HCT116 (cell line): Measurements from ENCODE around the gene PRDM7. TPM values are rescaled to one million over a fixed set of nuclear protein-coding genes. Genes with fewer than 3 reads are reported as not detected.
A peak's percentile ranks its signal among the peaks of the same experiment; 100 is the strongest.

Source experiments
- ATAC-seq: fragments of 200-7000 bp; cut with Tn5 transposase; 2 replicates; pipeline ENCODE4 v1.9.1; 2020; ENCODE audit warnings: mild to moderate bottlenecking, moderate library complexity
- BruUV-seq: library from RNA; stranded (reverse); fragments of 400-500 nt; replicated peaks from 2 replicates; lab custom pipeline; 2021; lab: Mats Ljungman, UMichigan
- CTCF ChIA-PET: fragments of 300-600 bp; sonication (Branson Sonifier 250); formaldehyde crosslinking; loops from one replicate; lab custom pipeline; 2021; ENCODE audit warnings: antibody characterized with exemption; lab: Charles Lee
- POLR2A ChIA-PET: fragments of 300-600, 350-600 bp; sonication (Branson Sonifier 250); formaldehyde crosslinking; loops from one replicate; lab custom pipeline; 2021; ENCODE audit warnings: antibody characterized with exemption; lab: Charles Lee
- RAD21 ChIA-PET, 2 experiments: fragments of 300-600 bp; sonication (Branson Sonifier 250); formaldehyde crosslinking; loops; one replicate each; lab custom pipeline; 2023; ENCODE audit warnings: low total read pairs in 2 of 2; ENCODE audit not compliant: uncharacterized antibody in 2 of 2, unreplicated experiment in 2 of 2, low non-redundant PET in 1 of 2; lab: Charles Lee
- DNase-seq: peaks from one replicate; pipeline ENCODE4 v3.0.0-alpha.2; 2010; ENCODE audit warnings: low read depth, low spot score
- H2AFZ ChIP-seq: fragments of 200-600 bp; shearing (Covaris generic), sonication (generic); 2 replicates; pipeline ENCODE4 v1.6.1; 2017; ENCODE audit warnings: low read depth, mixed run types, mixed read lengths, antibody characterized with exemption, low read length; ENCODE audit not compliant: poor library complexity, severe bottlenecking
- H3K27ac ChIP-seq: 2 replicates; pipeline ENCODE4 v1.5.1; 2012; ENCODE audit warnings: low read depth, low read length
- H3K27me3 ChIP-seq: fragments of 200-600 bp; sonication (generic); 2 replicates; pipeline ENCODE4 v1.6.1; 2016; ENCODE audit warnings: mixed run types, low read length, mixed read lengths; ENCODE audit not compliant: insufficient read depth
- H3K36me3 ChIP-seq, 2 experiments: fragments of 200-500 bp in 1 of 2; fragments of 200-600 bp in 1 of 2; sonication (Bioruptor generic) in 1 of 2; sonication (generic) in 1 of 2; 2 replicates each; pipeline versions ENCODE4 v1.5.1 to v1.6.1; 2014 to 2016; ENCODE audit warnings: low read length in 2 of 2, inconsistent platforms in 1 of 2, mixed read lengths in 1 of 2, mixed run types in 1 of 2; ENCODE audit not compliant: insufficient read depth in 2 of 2, control insufficient read depth in 1 of 2
- H3K4me1 ChIP-seq, 2 experiments: fragments of 200-600 bp in 1 of 2; sonication (generic) in 1 of 2; 2 replicates each; pipeline versions ENCODE4 v1.5.1 to v1.6.1; 2012 to 2017; ENCODE audit warnings: low read length in 2 of 2, inconsistent platforms in 1 of 2, mild to moderate bottlenecking in 1 of 2, mixed read lengths in 1 of 2, mixed run types in 1 of 2, moderate library complexity in 1 of 2; ENCODE audit not compliant: insufficient read depth in 2 of 2, control insufficient read depth in 1 of 2
- H3K4me2 ChIP-seq: fragments of 200-600 bp; sonication (generic); 2 replicates; pipeline ENCODE4 v1.6.1; 2017; ENCODE audit warnings: mixed run types, low read length, mixed read lengths
- H3K4me3 ChIP-seq, 2 experiments: fragments of 200-600 bp in 1 of 2; sonication (generic) in 1 of 2; replicated peaks in 1 of 2; 2 replicates each; pipeline ENCODE4 v1.5.1; 2011 to 2016; ENCODE audit warnings: low read length in 2 of 2, control low read depth in 1 of 2, low read depth in 1 of 2, mild to moderate bottlenecking in 1 of 2, mixed read lengths in 1 of 2, mixed run types in 1 of 2
- H3K79me2 ChIP-seq: fragments of 200-600 bp; sonication (generic); 2 replicates; pipeline ENCODE4 v1.6.1; 2017; ENCODE audit warnings: mild to moderate bottlenecking, mixed run types, low read length, moderate library complexity, mixed read lengths; ENCODE audit not compliant: insufficient read depth
- H3K9ac ChIP-seq: fragments of 200-600 bp; sonication (generic); 2 replicates; pipeline ENCODE4 v1.6.1; 2016; ENCODE audit warnings: low read length, mixed read lengths
- H3K9me2 ChIP-seq: fragments of 200-600 bp; sonication (generic), shearing (Covaris generic); 2 replicates; pipeline ENCODE4 v1.6.1; 2017; ENCODE audit warnings: mixed run types, mild to moderate bottlenecking, moderate library complexity; ENCODE audit not compliant: insufficient read depth
- H3K9me3 ChIP-seq, 2 experiments: fragments of 200-500 bp in 1 of 2; fragments of 200-600 bp in 1 of 2; sonication (Bioruptor generic) in 1 of 2; sonication (generic) in 1 of 2; 2 replicates each; pipeline ENCODE4 v1.6.1; 2014 to 2017; ENCODE audit warnings: low read length in 2 of 2, mixed read lengths in 2 of 2, inconsistent platforms in 1 of 2, low read depth in 1 of 2, mild to moderate bottlenecking in 1 of 2, mixed run types in 1 of 2, moderate library complexity in 1 of 2; ENCODE audit not compliant: control insufficient read depth in 1 of 2, insufficient read depth in 1 of 2
- H4K20me1 ChIP-seq: fragments of 200-600 bp; sonication (generic), shearing (Covaris generic); 2 replicates; pipeline ENCODE4 v1.6.1; 2017; ENCODE audit warnings: mixed run types, mild to moderate bottlenecking, moderate library complexity; ENCODE audit not compliant: insufficient read depth
- ATF3 ChIP-seq: IDR thresholded peaks from 2 replicates; pipeline ENCODE4 v1.6.1; 2012
- CBX3 ChIP-seq: IDR thresholded peaks from 2 replicates; pipeline ENCODE4 v1.6.1; 2012; ENCODE audit warnings: low read depth
- CEBPB ChIP-seq: IDR thresholded peaks from 2 replicates; pipeline ENCODE4 v1.6.1; 2012; ENCODE audit warnings: low read depth
- CTCF ChIP-seq, 3 experiments: fragments of 200-600 bp in 1 of 3; sonication (generic) in 1 of 3; IDR thresholded peaks in 2 of 3; conservative IDR thresholded peaks in 1 of 3; 2 replicates each; pipeline ENCODE4 v1.5.1; 2012 to 2017; ENCODE audit warnings: low read depth in 2 of 3, low read length in 2 of 3, antibody characterized with exemption in 1 of 3, borderline replicate concordance in 1 of 3, control low read depth in 1 of 3, mild to moderate bottlenecking in 1 of 3, mixed read lengths in 1 of 3, mixed run types in 1 of 3, moderate library complexity in 1 of 3; ENCODE audit not compliant: insufficient read depth in 1 of 3
- EGR1 ChIP-seq: IDR thresholded peaks from 2 replicates; pipeline ENCODE4 v1.6.1; 2012; ENCODE audit warnings: low read depth
- ELF1 ChIP-seq: IDR thresholded peaks from 2 replicates; pipeline ENCODE4 v1.6.1; 2012; ENCODE audit warnings: low read depth, borderline replicate concordance
- EZH2 ChIP-seq: fragments of 200-600 bp; sonication (generic); IDR thresholded peaks from 2 replicates; pipeline ENCODE4 v1.6.1; 2017; ENCODE audit warnings: antibody characterized with exemption, mixed run types
- EZH2phosphoT487 ChIP-seq: fragments of 200-600 bp; IDR thresholded peaks from 2 replicates; pipeline ENCODE4 v1.6.1; 2018; ENCODE audit warnings: antibody characterized with exemption, borderline replicate concordance
- FOSL1 ChIP-seq: IDR thresholded peaks from 2 replicates; pipeline ENCODE4 v1.6.1; 2012; ENCODE audit warnings: low read depth
- JUND ChIP-seq: IDR thresholded peaks from 2 replicates; pipeline ENCODE4 v1.6.1; 2012
- POLR2A ChIP-seq: IDR thresholded peaks from 2 replicates; pipeline ENCODE4 v1.7.0; 2011; ENCODE audit warnings: borderline replicate concordance; ENCODE audit not compliant: insufficient read depth, insufficient read length; ENCODE audit errors: extremely low read depth
- RAD21 ChIP-seq: IDR thresholded peaks from 2 replicates; pipeline ENCODE4 v1.6.1; 2012; ENCODE audit warnings: low read depth, mild to moderate bottlenecking
- REST ChIP-seq: IDR thresholded peaks from 2 replicates; pipeline ENCODE4 v1.6.1; 2012; ENCODE audit warnings: low read depth
- SIN3A ChIP-seq: IDR thresholded peaks from 2 replicates; pipeline ENCODE4 v1.6.1; 2012; ENCODE audit warnings: low read depth
- SP1 ChIP-seq: IDR thresholded peaks from 2 replicates; pipeline ENCODE4 v1.6.1; 2012; ENCODE audit warnings: low read depth
- SRF ChIP-seq: IDR thresholded peaks from 2 replicates; pipeline ENCODE4 v1.6.1; 2012; ENCODE audit warnings: low read depth
- TCF7L2 ChIP-seq: IDR thresholded peaks from 2 replicates; pipeline ENCODE4 v1.7.0; 2011; ENCODE audit warnings: borderline replicate concordance, inconsistent platforms; ENCODE audit not compliant: insufficient read depth, insufficient read length; ENCODE audit errors: extremely low read depth
- YY1 ChIP-seq: IDR thresholded peaks from 2 replicates; pipeline ENCODE4 v1.6.1; 2011; ENCODE audit warnings: low read length, low read depth, moderate library complexity, mild to moderate bottlenecking; ENCODE audit not compliant: insufficient replicate concordance; ENCODE audit errors: extremely low read depth
- ZFX ChIP-seq: fragments of 450-650 bp; IDR thresholded peaks from 2 replicates; pipeline ENCODE4 v1.6.1; 2017
- ZNF274 ChIP-seq: fragments of 200-500 bp; sonication (Bioruptor generic); IDR thresholded peaks from 2 replicates; pipeline ENCODE4 v1.6.1; 2014; ENCODE audit warnings: mild to moderate bottlenecking, low read depth, low read length, inconsistent platforms
- intact Hi-C: fragments of 100-400 bp; cut with micrococcal nuclease; formaldehyde crosslinking; loops from 2 replicates; pipeline ENCODE4 v1.10.0; 2022
- total RNA-seq: library from RNA; stranded (reverse); gene quantifications from one replicate; pipeline ENCODE4 v1.2.1, GENCODE V29; 2021; ENCODE audit not compliant: unreplicated experiment

The PRDM7 gene
- total RNA-seq, 1 experiment from 2014 or later = 0.07 TPM

GRCh38 chr16:90022209-90023077 lies 54.7 kb downstream of the PRDM7 start:
- Histone ChIP-seq H3K27ac (peak overlapping the region; percentile 50), H3K4me2 (peak overlapping the region; percentile 91), H3K27me3 (no peaks in the 10 kb centered on the region), H3K9me3 (no peaks in the 10 kb centered on the region), H3K4me1 (peaks cover 32 to 48% of the 10 kb centered on the region in 2 experiments), H3K9ac (peak overlapping the region; percentile 91), H3K79me2 (peaks cover 68% of the 10 kb centered on the region), H3K36me3 (peaks cover under 1 to 3% of the 10 kb centered on the region in 2 experiments; a peak in 2 of 4 replicates), H3K9me2 (no peaks in the 10 kb centered on the region), H3K4me3 (peak overlapping the region; percentile 86 to 87), H4K20me1 (no peaks in the 10 kb centered on the region), H2AFZ (no peak overlapping the region)
- ChIA-PET CTCF (no interaction called here), RAD21 (no interaction called here), POLR2A (interaction anchor here (1.4 kb wide), 1 partner anchor 9 kb away, joined by 3 read pairs; no protein-coding TSS in a partner anchor)
- DNase-seq = peak; percentile 87
- intact Hi-C loops = no loop called here
- BruUV-seq = TSS peak; percentile 53
- peak; percentile 80 for ATAC-seq
- no peak for TF ChIP-seq ZNF274
- TF ChIP-seq ZFX = peak; percentile 86; the same call in 1 of the 2 replicates
- TF ChIP-seq TCF7L2 = peak; percentile 55
- TF ChIP-seq SIN3A = no peak
- no peak for TF ChIP-seq SRF
- TF ChIP-seq CTCF (IDR thresholded peaks at IDR 0.05 in 2 of 3, conservative IDR thresholded peaks at IDR 0.05 in 1 of 3; ENCODE audit: borderline replicate concordance in 1 of 3, insufficient read depth in 1 of 3, low read depth in 2 of 3, low read length in 2 of 3) = no peak
- TF ChIP-seq REST = no peak
- TF ChIP-seq POLR2A = peak; percentile 90
- TF ChIP-seq ATF3 = no peak
- TF ChIP-seq JUND = no peak
- TF ChIP-seq CBX3 = no peak
- TF ChIP-seq FOSL1 = no peak
- no peak for TF ChIP-seq RAD21
- no peak for TF ChIP-seq EZH2phosphoT487
- TF ChIP-seq ELF1 = no peak
- no peak for TF ChIP-seq SP1
- no peak for TF ChIP-seq EGR1
- no peak for TF ChIP-seq CEBPB
- no peak for TF ChIP-seq EZH2
- peak; percentile 85 for TF ChIP-seq YY1
